Mesenchymal stem cell (in vitro differentiated cells and primary cell): ENCODE results near the gene MED12.
A peak's percentile ranks its signal among the peaks of the same experiment; 100 is the strongest.

Experiments used
- DNase-seq: peaks from one replicate; pipeline ENCODE4 v3.0.0-alpha.2; 2013
- H2AFZ ChIP-seq: one replicate; pipeline ENCODE4 v1.6.1; 2013; ENCODE audit warnings: low read depth, mild to moderate bottlenecking, control low read depth, inconsistent platforms, low read length, moderate library complexity
- H2AK5ac ChIP-seq: 2 replicates; pipeline ENCODE4 v1.6.1; 2013; ENCODE audit warnings: low read length, moderate library complexity, mild to moderate bottlenecking, inconsistent platforms; ENCODE audit not compliant: severe bottlenecking
- H2BK120ac ChIP-seq: one replicate; pipeline ENCODE4 v1.6.1; 2013; ENCODE audit warnings: low read depth, mild to moderate bottlenecking, inconsistent platforms, low read length, moderate library complexity
- H2BK12ac ChIP-seq, 2 experiments: one replicate each; pipeline ENCODE4 v1.6.1; 2013; ENCODE audit warnings: inconsistent platforms in 2 of 2, low read length in 2 of 2, mild to moderate bottlenecking in 2 of 2, moderate library complexity in 2 of 2, control low read depth in 1 of 2
- H2BK15ac ChIP-seq: one replicate; pipeline ENCODE4 v1.6.1; 2013; ENCODE audit warnings: mild to moderate bottlenecking, low read depth, inconsistent platforms; ENCODE audit not compliant: poor library complexity, severe bottlenecking
- H2BK5ac ChIP-seq: 2 replicates; pipeline ENCODE4 v1.6.1; 2013; ENCODE audit warnings: low read depth, mild to moderate bottlenecking, low read length, control low read depth, inconsistent platforms; ENCODE audit not compliant: poor library complexity, severe bottlenecking
- H3K14ac ChIP-seq, 2 experiments: one replicate each; pipeline ENCODE4 v1.6.1; 2013; ENCODE audit warnings: inconsistent platforms in 2 of 2, low read length in 2 of 2, control low read depth in 1 of 2, mild to moderate bottlenecking in 1 of 2, moderate library complexity in 1 of 2
- H3K18ac ChIP-seq, 2 experiments: one replicate each; pipeline ENCODE4 v1.6.1; 2013; ENCODE audit warnings: inconsistent platforms in 2 of 2, low read length in 2 of 2, control low read depth in 1 of 2, low read depth in 1 of 2, mild to moderate bottlenecking in 1 of 2
- H3K23ac ChIP-seq, 2 experiments: one replicate each; pipeline ENCODE4 v1.6.1; 2013; ENCODE audit warnings: inconsistent platforms in 2 of 2, low read length in 2 of 2, mild to moderate bottlenecking in 2 of 2, moderate library complexity in 2 of 2, control low read depth in 1 of 2
- H3K27ac ChIP-seq: 2 replicates; pipeline ENCODE4 v1.5.1; 2013; ENCODE audit warnings: mild to moderate bottlenecking, moderate library complexity, low read length, control low read depth, inconsistent platforms; ENCODE audit not compliant: poor library complexity, severe bottlenecking
- H3K27me3 ChIP-seq, 2 experiments: 2 replicates each; pipeline versions ENCODE4 v1.6.1 to v1.7.0; 2013; ENCODE audit warnings: low read length in 2 of 2, mild to moderate bottlenecking in 2 of 2, moderate library complexity in 2 of 2, control low read depth in 1 of 2, inconsistent platforms in 1 of 2; ENCODE audit not compliant: control insufficient read depth in 1 of 2, insufficient read depth in 1 of 2
- H3K36me3 ChIP-seq, 2 experiments: 2 replicates each; pipeline versions ENCODE4 v1.6.1 to v1.7.0; 2013; ENCODE audit warnings: low read length in 2 of 2, control low read depth in 1 of 2, inconsistent platforms in 1 of 2, low read depth in 1 of 2, mild to moderate bottlenecking in 1 of 2; ENCODE audit not compliant: insufficient read depth in 2 of 2, control insufficient read depth in 1 of 2
- H3K4ac ChIP-seq, 2 experiments: one replicate each; pipeline ENCODE4 v1.6.1; 2013; ENCODE audit warnings: inconsistent platforms in 2 of 2, low read length in 2 of 2, mild to moderate bottlenecking in 2 of 2, moderate library complexity in 2 of 2, control low read depth in 1 of 2, low read depth in 1 of 2
- H3K4me1 ChIP-seq: 2 replicates; pipeline ENCODE4 v1.6.1; 2013; ENCODE audit warnings: low read depth, low read length, control low read depth; ENCODE audit not compliant: control insufficient read depth, insufficient read depth
- H3K4me2 ChIP-seq: 2 replicates; pipeline ENCODE4 v1.6.1; 2013; ENCODE audit warnings: low read length, mild to moderate bottlenecking, inconsistent platforms; ENCODE audit not compliant: poor library complexity, severe bottlenecking
- H3K4me3 ChIP-seq, 2 experiments: 2 replicates each; pipeline versions ENCODE4 v1.5.1 to v1.7.0; 2013; ENCODE audit warnings: low read length in 2 of 2, mild to moderate bottlenecking in 2 of 2, control low read depth in 1 of 2, low read depth in 1 of 2; ENCODE audit not compliant: insufficient read depth in 1 of 2
- H3K79me1 ChIP-seq: replicated peaks from 2 replicates; pipeline ENCODE4 v1.6.1; 2013; ENCODE audit warnings: mild to moderate bottlenecking, control low read depth, low read length, inconsistent platforms; ENCODE audit not compliant: poor library complexity, severe bottlenecking
- H3K9ac ChIP-seq: 2 replicates; pipeline ENCODE4 v1.7.0; 2013; ENCODE audit warnings: mild to moderate bottlenecking, low read length, moderate library complexity
- H3K9me3 ChIP-seq: 2 replicates; pipeline ENCODE4 v1.7.0; 2013; ENCODE audit warnings: mild to moderate bottlenecking, low read length; ENCODE audit not compliant: control insufficient read depth
- H4K8ac ChIP-seq: one replicate; pipeline ENCODE4 v1.6.1; 2013; ENCODE audit warnings: inconsistent platforms, mild to moderate bottlenecking, low read length, moderate library complexity
- H4K91ac ChIP-seq: one replicate; pipeline ENCODE4 v1.6.1; 2013; ENCODE audit warnings: mild to moderate bottlenecking, low read length, inconsistent platforms
- WGBS: methylation state at CpG from one replicate; pipeline ENCODE4 v1.1.7; 2013; ENCODE audit warnings: mixed read lengths; 5-methylcytosine and 5-hydroxymethylcytosine counted together

MED12 gene

DNA sequence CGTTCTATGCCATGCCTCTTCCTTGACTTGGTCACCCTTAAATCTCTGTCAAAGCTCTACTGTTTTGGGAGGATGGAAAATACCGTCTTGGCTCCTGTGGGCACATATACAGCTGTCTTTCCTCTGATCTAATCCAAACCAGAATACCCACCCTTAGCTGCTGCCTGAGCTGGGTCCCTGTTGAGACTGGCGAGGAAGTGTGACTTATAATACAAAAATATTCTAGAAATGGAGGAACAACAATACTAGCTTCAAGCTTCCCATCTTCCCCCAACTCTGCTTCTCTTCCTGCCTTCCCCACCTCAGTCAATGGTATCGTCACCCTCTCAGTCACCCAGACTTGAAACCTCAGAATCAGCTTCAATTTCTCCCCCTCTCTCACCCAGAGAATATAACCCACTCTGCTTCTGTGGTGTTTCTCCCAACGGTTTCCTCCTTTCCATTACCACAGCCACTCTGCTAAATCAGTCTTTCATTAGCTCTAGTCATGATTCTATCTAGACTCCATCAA lies 6.4 kb upstream of the MED12 start:
- Histone ChIP-seq H3K4me3 (no peak overlapping the region), H3K4me2 (no peak overlapping the region), H3K79me1 (no peaks in the 10 kb centered on the region), H3K4me1 (no peaks in the 10 kb centered on the region), H4K91ac (no peak overlapping the region), H4K8ac (no peak overlapping the region), H3K4ac (no peak overlapping the region), H2AFZ (no peak overlapping the region), H3K27me3 (peaks cover 0 to 54% of the 10 kb centered on the region in 2 experiments), H2BK5ac (no peak overlapping the region), H3K23ac (no peak overlapping the region), H3K27ac (no peak overlapping the region), H3K14ac (no peak overlapping the region), H3K18ac (no peak overlapping the region), H2BK12ac (no peak overlapping the region), H3K9ac (no peak overlapping the region), H3K9me3 (peaks cover 2% of the 10 kb centered on the region), H2BK120ac (no peak overlapping the region), H3K36me3 (no peaks in the 10 kb centered on the region), H2BK15ac (no peak overlapping the region), H2AK5ac (no peak overlapping the region)
- WGBS = 74% methylated on average over 4 of the region's 5 CpGs
- no peak for DNase-seq

DNA sequence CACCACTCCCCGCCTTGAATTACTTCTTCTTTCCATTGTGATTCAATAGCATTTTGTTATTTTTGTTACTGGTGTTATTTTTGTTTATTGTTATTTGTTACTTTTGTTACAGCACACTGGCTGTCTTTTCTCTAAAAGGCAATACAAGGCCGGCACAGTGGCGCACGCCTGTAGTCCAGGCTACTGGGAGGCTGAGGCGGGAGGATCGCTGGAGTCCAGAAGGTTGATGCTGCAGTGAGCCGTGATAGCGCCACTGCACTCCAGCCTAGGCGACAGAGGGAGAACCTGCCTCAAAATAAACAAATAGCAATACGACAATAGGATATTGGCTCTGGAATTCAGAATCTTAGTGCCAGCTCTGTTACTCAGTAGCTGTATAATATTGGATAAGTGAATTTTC lies 1.0 kb upstream of the MED12 start:
- H4K8ac ChIP-seq = no peak overlapping the region
- H3K79me1 ChIP-seq = peaks cover 13% of the 10 kb centered on the region
- no peak overlapping the region for H3K18ac ChIP-seq
- no peak overlapping the region for H3K14ac ChIP-seq
- H2AK5ac ChIP-seq = no peak overlapping the region
- no peak overlapping the region for H3K4me2 ChIP-seq
- no peak overlapping the region for H3K27ac ChIP-seq
- H4K91ac ChIP-seq = no peak overlapping the region
- peaks cover 0 to 15% of the 10 kb centered on the region in 2 experiments for H3K27me3 ChIP-seq
- DNase-seq = no peak
- H2BK12ac ChIP-seq = no peak overlapping the region
- no peak overlapping the region for H2BK5ac ChIP-seq
- H3K4ac ChIP-seq = no peak overlapping the region
- no peaks in the 10 kb centered on the region for H3K9me3 ChIP-seq
- no peak overlapping the region for H3K23ac ChIP-seq
- H2BK120ac ChIP-seq = no peak overlapping the region
- WGBS = 100% methylated on average over 5 of the region's 10 CpGs
- H3K4me1 ChIP-seq = peaks cover 7% of the 10 kb centered on the region
- no peak overlapping the region for H2AFZ ChIP-seq
- no peak overlapping the region for H2BK15ac ChIP-seq
- peaks cover 18 to 23% of the 10 kb centered on the region in 2 experiments for H3K36me3 ChIP-seq
- no peak overlapping the region for H3K4me3 ChIP-seq
- no peak overlapping the region for H3K9ac ChIP-seq

DNA sequence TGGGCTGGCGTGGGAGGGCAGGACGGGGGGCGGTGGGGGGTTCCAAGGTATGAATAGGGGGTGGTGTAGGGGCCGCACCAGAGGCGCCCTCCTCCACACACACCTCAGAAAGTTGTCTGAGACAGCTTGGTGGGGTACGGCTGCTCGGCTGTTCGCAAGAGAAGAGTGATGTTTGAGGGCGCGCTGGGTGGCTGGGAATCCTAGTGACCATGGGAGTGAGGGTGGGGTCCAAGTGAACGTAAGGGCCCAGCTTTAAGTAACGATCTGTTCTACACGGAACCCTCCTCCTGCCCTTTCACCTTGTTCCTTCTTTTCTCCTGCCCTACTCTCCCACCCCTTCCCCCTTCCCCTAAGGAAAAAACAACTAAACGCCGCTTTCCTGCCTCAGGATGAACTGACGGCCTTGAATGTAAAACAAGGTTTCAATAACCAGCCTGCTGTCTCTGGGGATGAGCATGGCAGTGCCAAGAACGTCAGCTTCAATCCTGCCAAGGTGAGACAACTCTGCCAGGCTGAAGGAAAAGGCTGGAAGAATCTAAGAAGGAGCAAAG lies 664 bp downstream of the MED12 start:
- Histone ChIP-seq H3K4me3 (peak overlapping the region; percentile 68 to 82), H2BK120ac (no peak overlapping the region), H3K9me3 (no peaks in the 10 kb centered on the region), H3K36me3 (peaks cover 26 to 40% of the 10 kb centered on the region in 2 experiments), H4K91ac (no peak overlapping the region), H2AFZ (no peak overlapping the region), H4K8ac (no peak overlapping the region), H3K23ac (no peak overlapping the region), H3K4me1 (peaks cover 7% of the 10 kb centered on the region), H3K79me1 (peaks cover 14% of the 10 kb centered on the region), H3K18ac (peak overlapping the region in 1 of 2 experiments; percentile 21), H2BK15ac (no peak overlapping the region), H3K4me2 (peak overlapping the region; percentile 66), H3K27ac (no peak overlapping the region), H3K9ac (peak overlapping the region; percentile 86), H3K27me3 (peaks cover 0 to 4% of the 10 kb centered on the region in 2 experiments), H2AK5ac (no peak overlapping the region), H3K14ac (no peak overlapping the region), H2BK12ac (no peak overlapping the region), H2BK5ac (no peak overlapping the region), H3K4ac (peak overlapping the region in 1 of 2 experiments; percentile 7)
- no peak for DNase-seq
- WGBS = 6% methylated on average over 7 of the region's 17 CpGs

DNA sequence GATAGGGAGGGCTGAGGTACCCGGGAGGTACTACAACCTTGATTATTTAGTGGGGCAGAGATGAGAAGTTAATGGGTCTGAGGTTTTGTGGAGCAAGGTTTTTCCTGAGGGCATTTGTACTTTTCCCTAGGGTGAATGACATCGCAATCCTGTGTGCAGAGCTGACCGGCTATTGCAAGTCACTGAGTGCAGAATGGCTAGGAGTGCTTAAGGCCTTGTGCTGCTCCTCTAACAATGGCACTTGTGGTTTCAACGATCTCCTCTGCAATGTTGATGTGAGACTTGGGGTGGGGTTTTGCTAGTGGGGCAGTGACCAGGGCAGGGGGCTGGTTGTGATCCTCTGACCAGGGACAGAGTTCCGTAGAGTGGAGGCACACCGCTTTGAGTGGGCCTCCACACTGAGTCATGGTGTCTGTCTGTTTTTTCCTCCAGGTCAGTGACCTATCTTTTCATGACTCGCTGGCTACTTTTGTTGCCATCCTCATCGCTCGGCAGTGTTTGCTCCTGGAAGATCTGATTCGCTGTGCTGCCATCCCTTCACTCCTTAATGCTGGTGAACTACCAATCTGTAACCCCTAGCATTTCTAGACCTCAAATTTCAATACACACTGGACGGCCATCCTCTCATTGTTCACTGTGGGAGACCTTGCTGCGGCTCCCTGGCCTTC lies 9.9 kb downstream of the MED12 start:
- H2AK5ac ChIP-seq = no peak overlapping the region
- no peak overlapping the region for H3K18ac ChIP-seq
- peaks cover 0 to 18% of the 10 kb centered on the region in 2 experiments for H3K27me3 ChIP-seq
- H3K14ac ChIP-seq = no peak overlapping the region
- peaks cover 2% of the 10 kb centered on the region for H3K4me1 ChIP-seq
- H2BK15ac ChIP-seq = no peak overlapping the region
- no peak overlapping the region for H2BK5ac ChIP-seq
- H2AFZ ChIP-seq = no peak overlapping the region
- H3K27ac ChIP-seq = peak overlapping the region; percentile 45
- H2BK12ac ChIP-seq = no peak overlapping the region
- no peak overlapping the region for H3K23ac ChIP-seq
- no peak overlapping the region for H3K4me3 ChIP-seq
- no peak overlapping the region for H4K91ac ChIP-seq
- H3K4ac ChIP-seq = no peak overlapping the region
- no peak overlapping the region for H2BK120ac ChIP-seq
- H3K9ac ChIP-seq = peak overlapping the region; percentile 55
- peaks cover 3% of the 10 kb centered on the region for H3K9me3 ChIP-seq
- no peak overlapping the region for H4K8ac ChIP-seq
- 66% methylated on average over 12 of the region's 12 CpGs for WGBS
- no peak overlapping the region for H3K4me2 ChIP-seq
- peaks cover 8% of the 10 kb centered on the region for H3K79me1 ChIP-seq
- DNase-seq = peak; percentile 54
- peaks cover 76 to 94% of the 10 kb centered on the region in 2 experiments for H3K36me3 ChIP-seq
